Astrocyte (in vitro differentiated cells and primary cell): Measurements from ENCODE around the gene CDK5R1.

Source experiments
- CTCF ChIP-seq: IDR thresholded peaks from 2 replicates; pipeline ENCODE4 v1.5.1; 2011; ENCODE audit warnings: low read depth, mild to moderate bottlenecking, inconsistent platforms, low read length, moderate library complexity; ENCODE audit not compliant: insufficient read depth
- EZH2 ChIP-seq: IDR thresholded peaks from 2 replicates; pipeline ENCODE4 v1.6.1; 2012; ENCODE audit warnings: mild to moderate bottlenecking, low read length, inconsistent platforms; ENCODE audit not compliant: insufficient read depth

GRCh38 chr17:32515677-32516383 is 29.0 kb downstream of the CDK5R1 start:
- TF ChIP-seq CTCF (no peak), EZH2 (no peak)
